BLaER1 treated with 17β-estradiol and CSF1 and Interleukin-3, amounts not matched to agents 10 nM and 100 nM (cell line): ENCODE results near the gene DGKZ.

Experiments used
- H3K27ac ChIP-seq, 11 experiments: shearing (Covaris generic); formaldehyde crosslinking; 2 replicates each; pipeline ENCODE4 v1.8.1; 2022
- H3K27me3 ChIP-seq, 11 experiments: shearing (Covaris generic); formaldehyde crosslinking; 2 replicates each; pipeline ENCODE4 v1.8.1; 2022
- H3K36me3 ChIP-seq, 11 experiments: shearing (Covaris generic); formaldehyde crosslinking; 2 replicates each; pipeline ENCODE4 v1.8.1; 2022
- H3K4me1 ChIP-seq, 10 experiments: shearing (Covaris generic); formaldehyde crosslinking; 2 replicates each; pipeline ENCODE4 v1.8.1; 2022
- H3K4me2 ChIP-seq, 11 experiments: shearing (Covaris generic); formaldehyde crosslinking; 2 replicates each; pipeline ENCODE4 v1.8.1; 2022
- H3K4me3 ChIP-seq, 10 experiments: shearing (Covaris generic); formaldehyde crosslinking; 2 replicates each; pipeline ENCODE4 v1.8.1; 2022
- H3K9ac ChIP-seq, 11 experiments: shearing (Covaris generic); formaldehyde crosslinking; 2 replicates each; pipeline ENCODE4 v1.8.1; 2022
- H3K9me3 ChIP-seq, 11 experiments: shearing (Covaris generic); formaldehyde crosslinking; replicated peaks in 1 of 11; 2 replicates each; pipeline ENCODE4 v1.8.1; 2022
- H4K20me1 ChIP-seq, 11 experiments: shearing (Covaris generic); formaldehyde crosslinking; 2 replicates each; pipeline ENCODE4 v1.8.1; 2022
- Cebpa-rat ChIP-seq, 11 experiments: shearing (Covaris generic); IDR thresholded peaks; 2 replicates each; pipeline ENCODE4 v1.8.1; 2022

Gene DGKZ

GRCh38 chr11:46338636-46338987 lies 8.7 kb upstream of the DGKZ start:
- H3K27me3 ChIP-seq = peaks cover 23 to 30% (median 27%) of the 10 kb centered on the region in 11 experiments
- H3K36me3 ChIP-seq = no peaks in the 10 kb centered on the region
- peak overlapping the region in 2 of 11 experiments; percentile 28 to 30; a peak in 2 of 22 replicates for H3K9ac ChIP-seq
- H3K4me2 ChIP-seq = peak overlapping the region; percentile 59 to 93 (median 76)
- no peak overlapping the region for H3K4me3 ChIP-seq
- H3K4me1 ChIP-seq = peaks cover 32 to 93% (median 72%) of the 10 kb centered on the region in 10 experiments
- no peaks in the 10 kb centered on the region for H3K9me3 ChIP-seq
- peaks cover 0 to 7% (median 0%) of the 10 kb centered on the region in 11 experiments; a peak in 4 of 22 replicates for H4K20me1 ChIP-seq
- H3K27ac ChIP-seq = peak overlapping the region in 7 of 11 experiments; percentile 9 to 62 (median 34); a peak in 10 of 22 replicates
- no peak for TF ChIP-seq Cebpa-rat (IDR thresholded peaks at IDR 0.05)

GRCh38 chr11:46338988-46339666 lies 8.1 kb upstream of the DGKZ start:
- peaks cover 0 to 2% (median 0%) of the 10 kb centered on the region in 11 experiments; a peak in 2 of 22 replicates for H4K20me1 ChIP-seq
- H3K4me3 ChIP-seq = 0 out of 20 replicates have a peak overlapping the region, but pooled peaks of 1 of the 10 experiments have one; percentile 4
- H3K9ac ChIP-seq = peak overlapping the region in 2 of 11 experiments; percentile 28 to 30; a peak in 2 of 22 replicates
- H3K4me2 ChIP-seq = peak overlapping the region; percentile 59 to 93 (median 76)
- peaks cover 17 to 25% (median 22%) of the 10 kb centered on the region in 11 experiments for H3K27me3 ChIP-seq
- H3K36me3 ChIP-seq = no peaks in the 10 kb centered on the region
- H3K27ac ChIP-seq = peak overlapping the region in 7 of 11 experiments; percentile 9 to 62 (median 34); a peak in 10 of 22 replicates
- peaks cover 32 to 93% (median 74%) of the 10 kb centered on the region in 10 experiments for H3K4me1 ChIP-seq
- TF ChIP-seq Cebpa-rat (IDR thresholded peaks at IDR 0.05) = no peak
- no peaks in the 10 kb centered on the region for H3K9me3 ChIP-seq

DNA sequence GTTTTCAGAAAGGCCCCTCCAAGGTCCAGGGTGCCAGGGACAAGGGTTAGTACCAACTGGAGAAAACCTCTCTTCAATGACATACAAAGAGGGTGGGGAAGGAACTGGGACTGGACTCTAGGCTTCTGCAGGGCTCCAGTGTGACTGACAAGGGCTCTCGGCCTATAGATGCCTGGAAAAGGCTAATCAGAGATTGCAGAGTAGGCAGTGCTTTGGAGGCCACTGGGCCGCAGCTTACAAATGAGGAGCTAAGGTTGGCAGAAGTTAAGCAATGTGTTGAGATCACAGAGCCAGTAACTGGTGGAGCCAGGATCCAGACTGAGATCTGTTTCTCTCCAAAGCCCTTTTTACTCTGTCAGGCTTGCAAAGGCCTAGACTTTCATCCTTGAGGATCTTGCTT lies 7.4 kb upstream of the DGKZ start:
- peak overlapping the region in 3 of 11 experiments; percentile 9 to 62 (median 50); a peak in 2 of 22 replicates for H3K27ac ChIP-seq
- peaks cover 35 to 99% (median 79%) of the 10 kb centered on the region in 10 experiments for H3K4me1 ChIP-seq
- no peaks in the 10 kb centered on the region for H3K9me3 ChIP-seq
- no peaks in the 10 kb centered on the region for H3K36me3 ChIP-seq
- H3K4me3 ChIP-seq = no peak overlapping the region
- H3K27me3 ChIP-seq = peaks cover 11 to 18% (median 15%) of the 10 kb centered on the region in 11 experiments
- peak overlapping the region; percentile 59 to 93 (median 76) for H3K4me2 ChIP-seq
- TF ChIP-seq Cebpa-rat (IDR thresholded peaks at IDR 0.05) = no peak
- no peak overlapping the region for H3K9ac ChIP-seq
- H4K20me1 ChIP-seq = no peaks in the 10 kb centered on the region; a peak in 1 of 22 replicates

- no peaks in the 10 kb centered on the region for H3K36me3 ChIP-seq
- H4K20me1 ChIP-seq = peaks cover 0 to 6% (median 0%) of the 10 kb centered on the region in 11 experiments; a peak in 3 of 22 replicates
- peaks cover 0 to 2% (median 0%) of the 10 kb centered on the region in 11 experiments; a peak in 4 of 22 replicates for H3K27me3 ChIP-seq
- H3K4me2 ChIP-seq = peak overlapping the region; percentile 69 to 99 (median 78); a peak in 21 of 22 replicates
- no peak for TF ChIP-seq Cebpa-rat (IDR thresholded peaks at IDR 0.05)
- peak overlapping the region in 2 of 11 experiments; percentile 45 to 51; a peak in 3 of 22 replicates for H3K9ac ChIP-seq
- 0 out of 20 replicates have a peak overlapping the region, but pooled peaks of 1 of the 10 experiments have one; percentile 6 for H3K4me3 ChIP-seq
- H3K27ac ChIP-seq = peak overlapping the region in 7 of 11 experiments; percentile 17 to 71 (median 57); a peak in 9 of 22 replicates
- no peaks in the 10 kb centered on the region for H3K9me3 ChIP-seq
- H3K4me1 ChIP-seq = peaks cover 51 to 100% (median 87%) of the 10 kb centered on the region in 10 experiments
Measured at GRCh38 chr11:46341454-46341853, 5.8 kb upstream of the DGKZ start.

- TF ChIP-seq Cebpa-rat (IDR thresholded peaks at IDR 0.05) = no peak
- H3K4me2 ChIP-seq = peak overlapping the region; percentile 69 to 99 (median 78)
Measured at GRCh38 chr11:46342239-46342638, 5.0 kb upstream of the DGKZ start.

DNA sequence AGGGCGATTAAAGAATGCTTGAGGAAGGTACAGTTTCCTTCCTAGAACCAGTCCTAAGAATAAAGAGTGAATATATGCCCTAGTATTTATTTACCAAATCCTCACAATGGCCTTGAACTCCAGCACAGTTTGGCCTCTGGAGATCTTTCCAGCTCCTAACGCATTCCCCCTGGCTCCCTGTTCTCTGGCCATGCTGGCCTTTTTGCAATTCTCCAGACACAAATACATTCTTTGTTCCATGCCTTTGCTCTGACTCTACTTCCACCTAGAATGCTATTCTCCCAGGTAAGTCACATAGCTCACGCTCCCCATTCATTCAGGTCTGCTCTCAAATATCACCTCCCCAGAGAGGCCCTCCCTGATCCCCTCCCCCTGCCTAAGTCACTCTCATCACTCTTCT lies 3.7 kb upstream of the DGKZ start:
- Histone ChIP-seq H3K27ac (peak overlapping the region in 3 of 11 experiments; percentile 17 to 69 (median 62); a peak in 2 of 22 replicates), H3K4me3 (no peak overlapping the region), H3K27me3 (no peaks in the 10 kb centered on the region; a peak in 1 of 22 replicates), H4K20me1 (peaks cover 9 to 25% (median 11%) of the 10 kb centered on the region in 11 experiments), H3K9me3 (no peaks in the 10 kb centered on the region), H3K36me3 (no peaks in the 10 kb centered on the region), H3K4me1 (peaks cover 61 to 91% (median 78%) of the 10 kb centered on the region in 10 experiments), H3K9ac (no peak overlapping the region), H3K4me2 (peak overlapping the region in 5 of 11 experiments; percentile 77 to 99 (median 94); a peak in 8 of 22 replicates)
- no peak for TF ChIP-seq Cebpa-rat (IDR thresholded peaks at IDR 0.05)

More at GRCh38 chr11:46342239-46342638, 5.0 kb upstream of the DGKZ start:
- no peaks in the 10 kb centered on the region; a peak in 1 of 22 replicates for H3K27me3 ChIP-seq
- H3K4me1 ChIP-seq = peaks cover 57 to 98% (median 85%) of the 10 kb centered on the region in 10 experiments
- H3K9ac ChIP-seq = peak overlapping the region in 6 of 11 experiments; percentile 1 to 53 (median 48); a peak in 8 of 22 replicates
- no peaks in the 10 kb centered on the region for H3K36me3 ChIP-seq
- H3K4me3 ChIP-seq = peak overlapping the region in 2 of 10 experiments; percentile 23 to 38; a peak in 3 of 20 replicates
- no peaks in the 10 kb centered on the region for H3K9me3 ChIP-seq
- H3K27ac ChIP-seq = peak overlapping the region in 9 of 11 experiments; percentile 4 to 71 (median 55); a peak in 13 of 22 replicates
- H4K20me1 ChIP-seq = peaks cover 0 to 12% (median 0%) of the 10 kb centered on the region in 11 experiments; a peak in 3 of 22 replicates

DNA sequence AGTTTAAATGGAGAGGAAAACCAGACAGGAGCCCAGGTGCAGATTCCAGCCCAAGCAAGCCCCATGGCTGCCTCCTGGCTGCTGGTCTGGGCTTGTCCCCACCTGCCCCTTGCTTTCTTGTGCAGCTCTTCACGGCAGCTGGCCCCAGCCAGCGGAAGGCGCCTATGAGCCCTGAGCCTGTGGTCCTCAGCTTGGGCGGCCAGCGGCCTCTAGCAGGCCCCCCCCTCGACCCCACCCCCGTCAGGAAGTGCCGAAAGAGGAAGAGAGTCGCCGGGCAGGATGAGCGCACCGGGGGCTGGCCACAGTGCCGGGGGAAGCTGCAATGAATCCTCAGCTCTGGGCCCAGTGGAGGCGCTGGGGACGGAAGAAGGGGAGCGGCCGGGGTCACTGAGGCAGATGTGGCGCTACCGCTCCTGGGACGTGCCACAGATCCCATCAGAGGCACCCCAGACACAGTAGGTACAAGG lies 2.1 kb upstream of the DGKZ start:
- Histone ChIP-seq H3K4me1 (peaks cover 65 to 91% (median 78%) of the 10 kb centered on the region in 10 experiments), H3K27ac (peak overlapping the region; percentile 21 to 88 (median 69); a peak in 20 of 22 replicates), H3K4me2 (peak overlapping the region; percentile 92 to 99 (median 94)), H4K20me1 (peaks cover 26 to 41% (median 27%) of the 10 kb centered on the region in 11 experiments), H3K9me3 (no peaks in the 10 kb centered on the region), H3K36me3 (peaks cover 0 to 7% (median 0%) of the 10 kb centered on the region in 11 experiments; a peak in 4 of 22 replicates), H3K9ac (peak overlapping the region; percentile 66 to 93 (median 80)), H3K4me3 (peak overlapping the region; percentile 45 to 99 (median 96)), H3K27me3 (no peaks in the 10 kb centered on the region; a peak in 1 of 22 replicates)
- TF ChIP-seq Cebpa-rat (IDR thresholded peaks at IDR 0.05) = no peak

DNA sequence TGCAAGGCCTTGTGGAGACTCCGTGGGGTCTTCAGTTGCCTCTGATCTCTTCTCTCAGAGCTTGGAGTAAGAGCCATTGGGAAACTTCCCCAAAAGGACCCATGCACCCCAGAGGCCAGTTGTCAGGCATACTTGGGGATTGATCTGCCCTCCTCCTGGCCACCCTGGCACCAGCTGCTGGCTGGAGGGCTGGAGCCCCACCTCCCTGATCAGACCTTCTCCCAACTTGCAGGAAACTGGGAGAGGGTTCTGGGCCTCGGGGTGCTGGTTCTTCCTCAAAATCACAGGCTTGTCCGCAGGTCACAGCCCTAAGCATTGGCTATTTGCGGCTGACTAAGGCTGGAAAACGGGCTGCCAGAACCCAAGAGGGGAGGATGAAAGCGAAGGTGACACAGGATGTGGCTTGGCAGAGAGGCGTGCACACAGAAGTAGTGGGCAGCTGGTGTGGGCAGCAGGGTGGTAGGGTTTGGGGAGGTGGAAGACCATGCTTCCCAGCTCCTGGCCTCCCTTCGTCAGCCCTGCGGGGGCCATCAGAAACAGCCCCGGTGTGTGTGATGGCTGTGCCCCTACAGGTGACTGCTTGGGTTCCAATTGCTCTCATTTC lies 1.3 kb upstream of the DGKZ start:
- Histone ChIP-seq H3K27ac (peak overlapping the region; percentile 21 to 88 (median 69); a peak in 20 of 22 replicates), H3K4me1 (peaks cover 71 to 90% (median 80%) of the 10 kb centered on the region in 10 experiments), H3K9me3 (no peaks in the 10 kb centered on the region), H4K20me1 (peaks cover 31 to 49% (median 34%) of the 10 kb centered on the region in 11 experiments), H3K27me3 (no peaks in the 10 kb centered on the region; a peak in 1 of 22 replicates), H3K4me3 (peak overlapping the region; percentile 45 to 99 (median 96)), H3K36me3 (peaks cover 0 to 12% (median 5%) of the 10 kb centered on the region in 11 experiments; a peak in 12 of 22 replicates), H3K4me2 (peak overlapping the region; percentile 92 to 99 (median 94)), H3K9ac (peak overlapping the region; percentile 66 to 93 (median 80))
- TF ChIP-seq Cebpa-rat (IDR thresholded peaks at IDR 0.05) = no peak
